ENCODE data around the gene OR1F1.
"Not testable (repeated sequence)": the region's sequence is repeated elsewhere in the genome, so short reads cannot be mapped to it uniquely, and the experiment has no call there.

OR1F1 gene

GRCh38 chr16:3187798-3188674, at the start of gene OR1F1:
Gene OR1F1, plus strand, starts transcription at chr16:3188204.
- DNase-seq (ENCODE audit: low read depth), result peak; percentile 24
- TF ChIP-seq CTCF (IDR thresholded peaks at IDR 0.05; ENCODE audit: low read depth, low read length, missing control alignments), result no peak
- H3K4me3 ChIP-seq (ENCODE audit: low read depth, low read length), result peak within 1 kb of the TSS; percentile 44
- in situ Hi-C loops (cut with HindIII; ENCODE audit: low sequenced_read_pairs), result no loop called here

GRCh38 chr16:3138342-3138741, 49.7 kb upstream of the OR1F1 start:
- DNase-seq (ENCODE audit: low read depth), result no peak
- in situ Hi-C loops (cut with HindIII; ENCODE audit: low sequenced_read_pairs), result no loop called here
- H3K4me3 ChIP-seq (ENCODE audit: low read depth, low read length), result no peak overlapping the region
- TF ChIP-seq CTCF (IDR thresholded peaks at IDR 0.05; ENCODE audit: low read depth, low read length, missing control alignments), result no peak

- H3K4me3 ChIP-seq (ENCODE audit: low read depth, low read length), result no peak overlapping the region
- DNase-seq (ENCODE audit: low read depth), result no peak
- in situ Hi-C loops (cut with HindIII; ENCODE audit: low sequenced_read_pairs), result no loop called here
- TF ChIP-seq CTCF (IDR thresholded peaks at IDR 0.05; ENCODE audit: low read depth, low read length, missing control alignments), result no peak
Measured at GRCh38 chr16:3138823-3139426, 49.1 kb upstream of the OR1F1 start.

GRCh38 chr16:3139561-3139960, 48.4 kb upstream of the OR1F1 start:
- in situ Hi-C loops (cut with HindIII; ENCODE audit: low sequenced_read_pairs), result not testable (repeated sequence)

GRCh38 chr16:3140603-3141427, 47.2 kb upstream of the OR1F1 start:
- no peak for TF ChIP-seq CTCF (IDR thresholded peaks at IDR 0.05; ENCODE audit: low read depth, low read length, missing control alignments)
- in situ Hi-C loops (cut with HindIII; ENCODE audit: low sequenced_read_pairs), result no loop called here
- DNase-seq (ENCODE audit: low read depth), result no peak
- H3K4me3 ChIP-seq (ENCODE audit: low read depth, low read length), result no peak overlapping the region

More at GRCh38 chr16:3139561-3139960, 48.4 kb upstream of the OR1F1 start:
- DNase-seq (ENCODE audit: low read depth); H3K4me3 ChIP-seq (ENCODE audit: low read depth, low read length): not testable (repeated sequence)

- no peak for DNase-seq (ENCODE audit: low read depth)
- TF ChIP-seq CTCF (IDR thresholded peaks at IDR 0.05; ENCODE audit: low read depth, low read length, missing control alignments), result no peak
- in situ Hi-C loops (cut with HindIII; ENCODE audit: low sequenced_read_pairs), result no loop called here
- H3K4me3 ChIP-seq (ENCODE audit: low read depth, low read length), result no peak overlapping the region
Measured at GRCh38 chr16:3141781-3142311, 46.2 kb upstream of the OR1F1 start.

Data from astrocyte of the cerebellum (primary cell).